Hepatocyte (in vitro differentiated cells): Measurements from ENCODE around the gene OLR1. TPM values are rescaled to one million over a fixed set of nuclear protein-coding genes. Genes with fewer than 3 reads are reported as not detected.
A peak's percentile ranks its signal among the peaks of the same experiment; 100 is the strongest.
"Not testable (repeated sequence)": the region's sequence is repeated elsewhere in the genome, so short reads cannot be mapped to it uniquely, and the experiment has no call there.

ENCODE experiments used
- DNase-seq: peaks from one replicate; pipeline ENCODE4 v3.0.0-alpha.2; 2016; ENCODE audit warnings: low spot score
- H2AFZ ChIP-seq: fragments of 200-600 bp; sonication (generic); 2 replicates; pipeline ENCODE4 v1.6.0; 2016; ENCODE audit warnings: antibody characterized with exemption, mild to moderate bottlenecking
- H3K27ac ChIP-seq: fragments of 200-600 bp; sonication (generic); 2 replicates; pipeline ENCODE4 v1.5.1; 2016; ENCODE audit warnings: mild to moderate bottlenecking
- H3K27me3 ChIP-seq: fragments of 200-600 bp; sonication (generic); 2 replicates; pipeline ENCODE4 v1.6.1; 2016
- H3K36me3 ChIP-seq: fragments of 200-600 bp; sonication (generic); replicated peaks from 2 replicates; pipeline ENCODE4 v1.5.1; 2016; ENCODE audit warnings: low read depth; ENCODE audit not compliant: insufficient read depth
- H3K4me1 ChIP-seq: fragments of 200-600 bp; sonication (generic); 2 replicates; pipeline ENCODE4 v1.5.1; 2016; ENCODE audit warnings: mild to moderate bottlenecking, moderate library complexity; ENCODE audit not compliant: insufficient read depth
- H3K4me2 ChIP-seq: fragments of 200-600 bp; sonication (generic); 2 replicates; pipeline ENCODE4 v1.6.0; 2016
- H3K4me3 ChIP-seq: fragments of 200-600 bp; sonication (generic); 2 replicates; pipeline ENCODE4 v1.5.1; 2016; ENCODE audit warnings: mild to moderate bottlenecking
- H3K79me2 ChIP-seq: fragments of 200-600 bp; sonication (generic); 2 replicates; pipeline ENCODE4 v1.6.0; 2017; ENCODE audit warnings: mild to moderate bottlenecking
- H3K9me2 ChIP-seq: fragments of 200-600 bp; sonication (generic); replicated peaks from 2 replicates; pipeline ENCODE4 v1.6.0; 2017; ENCODE audit warnings: mild to moderate bottlenecking; ENCODE audit not compliant: insufficient read depth
- H3K9me3 ChIP-seq: fragments of 200-600 bp; sonication (generic); 2 replicates; pipeline ENCODE4 v1.5.1; 2016; ENCODE audit warnings: low read depth, mild to moderate bottlenecking
- H4K20me1 ChIP-seq: fragments of 200-600 bp; sonication (generic); 2 replicates; pipeline ENCODE4 v1.6.0; 2016; ENCODE audit warnings: mild to moderate bottlenecking; ENCODE audit not compliant: insufficient read depth, poor library complexity, severe bottlenecking
- CTCF ChIP-seq: fragments of 200-600 bp; sonication (generic); IDR thresholded peaks from 2 replicates; pipeline ENCODE4 v1.5.1; 2016; ENCODE audit warnings: antibody characterized with exemption, mild to moderate bottlenecking; ENCODE audit not compliant: poor library complexity
- EZH2 ChIP-seq: fragments of 200-600 bp; sonication (generic); IDR thresholded peaks from 2 replicates; pipeline ENCODE4 v1.6.1; 2016; ENCODE audit warnings: antibody characterized with exemption, mild to moderate bottlenecking, borderline replicate concordance
- EZH2phosphoT487 ChIP-seq: fragments of 200-600 bp; sonication (generic); IDR thresholded peaks from one replicate; pipeline ENCODE4 v1.6.1; 2018; ENCODE audit warnings: antibody characterized with exemption, mild to moderate bottlenecking, low read depth, moderate library complexity; ENCODE audit not compliant: unreplicated experiment, severe bottlenecking
- WGBS: methylation state at CpG from one replicate; pipeline ENCODE4 v1.1.6; 2016; ENCODE audit warnings: low lambda C conversion rate; ENCODE audit errors: missing lambda C conversion rate; 5-methylcytosine and 5-hydroxymethylcytosine counted together
- polyA plus RNA-seq: library from polyadenylated mRNA; unstranded; fragments of >200 nt; fragmentation: Nextera tagmentation; extraction: Ambion mirVana; gene quantifications from 2 replicates; pipeline ENCODE4 v1.2.1, GENCODE V29; 2016
- total RNA-seq: library from RNA; depleted of rRNA; stranded (reverse); fragments of >200 nt; gene quantifications from 2 replicates; pipeline ENCODE4 v1.2.3, GENCODE V29; 2014

OLR1 gene
- total RNA-seq (7.3 and 15.1 TPM in 2 replicates), polyA plus RNA-seq (6.4 and 20.8 TPM in 2 replicates)

- no peak within 1 kb of the TSS for H3K4me2 ChIP-seq
- no peak for DNase-seq
- peaks cover 5% of the 10 kb centered on the region for H3K4me1 ChIP-seq
- no peak within 1 kb of the TSS for H3K4me3 ChIP-seq
- H3K9me2 ChIP-seq: no peaks in the 10 kb centered on the region
- no peak within 1 kb of the TSS for H2AFZ ChIP-seq
- no peaks in the 10 kb centered on the region for H3K36me3 ChIP-seq
- H3K9me3 ChIP-seq: no peaks in the 10 kb centered on the region
- TF ChIP-seq EZH2 (no peak), CTCF (no peak), EZH2phosphoT487 (no peak)
- no peaks in the 10 kb centered on the region for H4K20me1 ChIP-seq
- H3K27me3 ChIP-seq: no peaks in the 10 kb centered on the region
- no peak within 1 kb of the TSS for H3K27ac ChIP-seq
- H3K79me2 ChIP-seq: no peaks in the 10 kb centered on the region
- WGBS: 71% methylated on average over 7 of the region's 7 CpGs
Measured at GRCh38 chr12:10171973-10172728, at the start of gene OLR1. Gene OLR1 (minus strand): TSS chr12:10172132. CDS start chr12:10172077, 55 bp downstream.

GRCh38 chr12:10220398-10221077 lies 48.6 kb upstream of the OLR1 start:
- H4K20me1 ChIP-seq: peaks cover 12% of the 10 kb centered on the region
- no peak overlapping the region for H3K4me2 ChIP-seq
- TF ChIP-seq CTCF (no peak), EZH2phosphoT487 (no peak), EZH2 (no peak)
- H3K27me3 ChIP-seq: no peaks in the 10 kb centered on the region
- H2AFZ ChIP-seq: no peak overlapping the region
- H3K36me3 ChIP-seq: no peaks in the 10 kb centered on the region
- no peaks in the 10 kb centered on the region for H3K4me1 ChIP-seq
- no peaks in the 10 kb centered on the region for H3K9me2 ChIP-seq
- DNase-seq: peak; percentile 39
- H3K9me3 ChIP-seq: no peaks in the 10 kb centered on the region
- 74% methylated on average over 8 of the region's 8 CpGs for WGBS
- H3K27ac ChIP-seq: no peak overlapping the region
- H3K4me3 ChIP-seq: no peak overlapping the region
- H3K79me2 ChIP-seq: peaks cover 25% of the 10 kb centered on the region

GRCh38 chr12:10218021-10218420 lies 46.1 kb upstream of the OLR1 start:
- Histone ChIP-seq H3K27me3 (no peaks in the 10 kb centered on the region), H3K79me2 (peaks cover 37% of the 10 kb centered on the region), H3K4me3 (no peak overlapping the region), H2AFZ (no peak overlapping the region), H3K27ac (no peak overlapping the region), H3K9me2 (no peaks in the 10 kb centered on the region), H4K20me1 (peaks cover 16% of the 10 kb centered on the region), H3K4me2 (no peak overlapping the region), H3K36me3 (no peaks in the 10 kb centered on the region), H3K9me3 (no peaks in the 10 kb centered on the region), H3K4me1 (no peaks in the 10 kb centered on the region)
- WGBS: 98% methylated on average over 6 of the region's 6 CpGs
- DNase-seq: no peak
- TF ChIP-seq EZH2phosphoT487: no peak
- TF ChIP-seq CTCF: no peak
- TF ChIP-seq EZH2: no peak

GRCh38 chr12:10215946-10216345 lies 44.0 kb upstream of the OLR1 start:
- H2AFZ ChIP-seq, H3K9me2 ChIP-seq, H3K36me3 ChIP-seq, H3K4me1 ChIP-seq, H3K27me3 ChIP-seq, H3K27ac ChIP-seq, H3K4me3 ChIP-seq, DNase-seq, H3K9me3 ChIP-seq: not testable (repeated sequence)
- H3K4me2 ChIP-seq: peak overlapping the region; percentile 70
- peaks cover 12% of the 10 kb centered on the region for H4K20me1 ChIP-seq
- H3K79me2 ChIP-seq: peaks cover 37% of the 10 kb centered on the region
- 93% methylated on average over 13 of the region's 13 CpGs for WGBS
